NB4 (cell line): ENCODE measurements around the gene CDPF1.

Experiments
- DNase-seq: peaks from one replicate; pipeline ENCODE4 v3.0.0; 2010; ENCODE audit warnings: low read depth
- H3K4me3 ChIP-seq: one replicate; pipeline ENCODE4 v1.5.1; 2011; ENCODE audit warnings: mild to moderate bottlenecking, low read depth, low read length, moderate library complexity
- MYC ChIP-seq: IDR thresholded peaks from 2 replicates; pipeline ENCODE4 v1.6.1; 2011; ENCODE audit warnings: low read depth, low read length
- POLR2A ChIP-seq: IDR thresholded peaks from 2 replicates; pipeline ENCODE4 v1.6.1; 2011; ENCODE audit warnings: mild to moderate bottlenecking; ENCODE audit not compliant: insufficient read length; ENCODE audit errors: extremely low read depth
- TF ChIP-seq, protein P1 (sequence below): IDR thresholded peaks from 2 replicates; pipeline ENCODE4 v1.6.1; 2011; ENCODE audit warnings: low read depth, low read length
- TF ChIP-seq, protein P2 (sequence below): IDR thresholded peaks from one replicate; pipeline ENCODE4 v1.5.1; 2012; ENCODE audit warnings: low read depth, low read length

The CDPF1 gene

DNA sequence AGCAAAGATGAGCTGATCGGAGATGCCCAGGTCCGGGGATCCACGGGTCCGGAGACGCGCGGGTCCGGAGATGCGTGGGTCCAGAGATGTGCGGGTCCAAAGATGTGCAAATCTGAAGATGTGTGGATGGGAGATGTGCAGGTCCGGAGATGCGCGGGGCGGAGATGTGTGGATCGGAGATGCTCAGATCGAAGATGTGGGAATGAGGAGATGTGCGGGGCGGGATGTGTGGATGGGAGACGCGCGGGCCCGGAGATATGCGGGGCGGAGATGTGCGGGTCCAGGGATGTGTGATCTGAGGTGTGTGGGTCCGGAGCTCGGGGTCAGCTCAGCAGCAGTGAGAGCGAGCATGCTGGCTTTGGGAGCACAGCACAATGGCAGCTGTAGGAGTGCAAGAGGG, 35.5 kb downstream of the CDPF1 start:
- TF ChIP-seq MYC: no peak
- TF ChIP-seq, protein P1, sequence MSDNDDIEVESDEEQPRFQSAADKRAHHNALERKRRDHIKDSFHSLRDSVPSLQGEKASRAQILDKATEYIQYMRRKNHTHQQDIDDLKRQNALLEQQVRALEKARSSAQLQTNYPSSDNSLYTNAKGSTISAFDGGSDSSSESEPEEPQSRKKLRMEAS: no peak
- TF ChIP-seq, protein P2, sequence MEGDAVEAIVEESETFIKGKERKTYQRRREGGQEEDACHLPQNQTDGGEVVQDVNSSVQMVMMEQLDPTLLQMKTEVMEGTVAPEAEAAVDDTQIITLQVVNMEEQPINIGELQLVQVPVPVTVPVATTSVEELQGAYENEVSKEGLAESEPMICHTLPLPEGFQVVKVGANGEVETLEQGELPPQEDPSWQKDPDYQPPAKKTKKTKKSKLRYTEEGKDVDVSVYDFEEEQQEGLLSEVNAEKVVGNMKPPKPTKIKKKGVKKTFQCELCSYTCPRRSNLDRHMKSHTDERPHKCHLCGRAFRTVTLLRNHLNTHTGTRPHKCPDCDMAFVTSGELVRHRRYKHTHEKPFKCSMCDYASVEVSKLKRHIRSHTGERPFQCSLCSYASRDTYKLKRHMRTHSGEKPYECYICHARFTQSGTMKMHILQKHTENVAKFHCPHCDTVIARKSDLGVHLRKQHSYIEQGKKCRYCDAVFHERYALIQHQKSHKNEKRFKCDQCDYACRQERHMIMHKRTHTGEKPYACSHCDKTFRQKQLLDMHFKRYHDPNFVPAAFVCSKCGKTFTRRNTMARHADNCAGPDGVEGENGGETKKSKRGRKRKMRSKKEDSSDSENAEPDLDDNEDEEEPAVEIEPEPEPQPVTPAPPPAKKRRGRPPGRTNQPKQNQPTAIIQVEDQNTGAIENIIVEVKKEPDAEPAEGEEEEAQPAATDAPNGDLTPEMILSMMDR: no peak
- no peak for TF ChIP-seq POLR2A
- H3K4me3 ChIP-seq: no peak overlapping the region

DNA sequence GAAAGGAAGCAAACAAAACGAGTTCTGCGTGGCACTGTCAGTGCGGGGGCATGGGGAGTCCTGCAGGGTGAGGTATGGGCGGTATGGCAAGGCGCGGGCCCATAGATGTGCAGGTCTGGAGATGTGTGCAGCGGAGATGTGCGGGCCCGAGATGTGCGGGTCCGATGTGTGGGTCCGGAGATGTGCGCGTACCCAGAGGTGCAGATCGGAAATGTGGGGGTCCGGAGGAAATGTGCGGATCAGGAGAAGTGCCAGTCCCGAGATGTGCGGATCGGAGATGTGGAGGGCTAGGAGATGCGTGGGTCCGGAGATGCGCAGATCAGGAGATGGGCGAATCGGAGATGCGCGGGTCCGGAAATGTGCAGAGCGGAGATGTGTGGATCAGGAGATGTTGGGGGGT, 35.9 kb downstream of the CDPF1 start:
- no peak overlapping the region for H3K4me3 ChIP-seq
- no peak for DNase-seq
- TF ChIP-seq MYC: no peak
- TF ChIP-seq, protein P1: no peak
- TF ChIP-seq, protein P2: no peak
- TF ChIP-seq POLR2A: no peak

More for the DNA sequence above, 35.5 kb downstream of the CDPF1 start:
- DNase-seq: no peak

DNA sequence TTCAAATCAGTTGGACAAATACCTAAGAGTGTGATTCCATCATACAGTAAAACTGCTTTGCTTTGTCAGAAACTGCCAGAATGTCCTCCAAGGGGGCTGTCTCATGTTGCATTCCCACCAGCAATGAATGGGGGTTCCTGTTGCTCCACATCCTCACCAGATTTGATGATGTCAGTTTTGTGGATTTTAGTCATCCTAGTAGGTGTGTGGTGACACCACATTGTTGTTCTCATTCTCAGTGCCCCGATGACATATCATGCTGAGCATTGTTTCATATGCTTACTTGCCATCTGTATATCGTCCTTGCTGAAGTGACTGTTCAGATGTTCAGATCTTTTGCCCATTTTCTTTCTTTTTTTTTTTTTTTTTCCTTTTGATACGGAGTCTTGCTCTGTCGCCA, 37.0 kb downstream of the CDPF1 start:
- TF ChIP-seq POLR2A (no peak), MYC (no peak)
- TF ChIP-seq, protein P2: no peak
- TF ChIP-seq, protein P1: no peak
- no peak overlapping the region for H3K4me3 ChIP-seq
- DNase-seq: no peak

DNA sequence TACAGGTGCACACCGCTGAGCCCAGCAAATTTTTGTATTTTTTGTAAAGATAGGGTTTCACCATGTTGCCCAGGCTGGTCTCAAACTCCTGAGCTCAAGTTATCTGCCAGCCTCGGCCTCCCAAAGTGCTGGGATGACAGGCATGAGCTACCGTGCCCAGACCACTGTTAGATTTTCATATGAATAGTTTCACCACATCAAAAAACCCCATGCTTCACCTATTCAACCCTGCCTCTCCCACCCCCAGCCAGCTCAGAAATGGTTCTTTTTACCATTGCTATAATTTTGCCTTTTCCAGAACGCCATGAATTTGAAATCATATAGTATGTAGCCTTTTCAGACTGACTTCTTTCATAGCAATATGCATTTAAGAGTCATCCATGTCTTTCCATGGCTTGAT, 37.9 kb downstream of the CDPF1 start:
- TF ChIP-seq, protein P2: no peak
- TF ChIP-seq, protein P1: no peak
- TF ChIP-seq MYC: no peak
- TF ChIP-seq POLR2A: no peak
- H3K4me3 ChIP-seq: no peak overlapping the region
- no peak for DNase-seq

DNA sequence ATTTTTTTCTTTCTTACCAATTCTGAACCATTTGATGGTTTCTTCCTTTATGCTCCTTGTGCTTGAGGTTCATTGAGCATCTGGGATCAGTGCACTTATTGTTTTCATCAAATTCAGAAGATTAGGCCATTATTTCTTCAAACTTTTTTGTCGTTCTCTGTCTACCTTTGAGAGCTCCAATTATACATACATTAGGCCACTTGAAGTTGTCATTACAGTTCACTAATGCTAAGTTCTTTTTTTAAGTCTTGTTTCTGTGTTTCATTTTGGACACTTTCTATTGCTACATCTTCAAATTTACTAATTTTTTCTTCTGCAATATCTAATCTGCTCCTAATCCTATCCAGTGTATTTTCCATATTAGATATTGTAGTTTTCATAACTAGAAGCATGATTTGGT, 40.8 kb downstream of the CDPF1 start:
- TF ChIP-seq POLR2A (no peak), MYC (no peak)
- TF ChIP-seq, protein P1: no peak
- TF ChIP-seq, protein P2: no peak
- H3K4me3 ChIP-seq: no peak overlapping the region
- DNase-seq: no peak

DNA sequence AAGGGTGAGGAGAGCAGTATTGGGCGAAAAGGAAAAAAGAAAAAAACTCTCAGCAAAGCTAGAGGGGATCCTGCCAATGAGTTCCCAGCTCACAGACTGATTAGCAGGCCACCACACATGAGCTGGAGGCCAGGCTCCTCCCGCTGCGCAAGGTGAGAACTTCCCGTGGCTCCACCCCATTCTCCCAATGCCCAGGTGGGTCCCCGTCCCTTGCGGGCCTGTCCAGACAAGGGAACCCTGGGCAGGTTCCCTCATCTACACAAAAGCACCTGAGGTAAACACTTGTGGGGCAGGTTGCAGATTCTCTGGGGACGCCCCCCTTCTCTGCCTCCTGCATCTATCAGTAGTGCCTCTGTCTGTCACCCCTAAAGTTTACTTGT, 46.5 kb downstream of the CDPF1 start:
- TF ChIP-seq MYC (no peak), POLR2A (no peak)
- TF ChIP-seq, protein P1: no peak
- TF ChIP-seq, protein P2: no peak
- DNase-seq: no peak

More for the DNA sequence above, 46.5 kb downstream of the CDPF1 start:
- no peak overlapping the region for H3K4me3 ChIP-seq
